Tibial artery (tissue), 4 donors: ENCODE measurements around the gene CCL24.
"Not testable (repeated sequence)": the region's sequence is repeated elsewhere in the genome, so short reads cannot be mapped to it uniquely, and the experiment has no call there.

Experiments
- DNase-seq, 2 donors: peaks; one replicate each; pipeline ENCODE4 v3.0.0-alpha.2; 2019
- H3K27ac ChIP-seq, 2 donors: fragments of 200-600 bp; sonication (generic) in 1 of 2; 1 replicate in 1 of 2; 2 replicates in 1 of 2; pipeline ENCODE4 v1.5.1; 2018 to 2019; ENCODE audit warnings: mild to moderate bottlenecking in 1 of 2
- H3K27me3 ChIP-seq, 2 donors: fragments of 200-600 bp; sonication (generic) in 1 of 2; one replicate each; pipeline versions ENCODE4 v1.5.1 to v1.6.0; 2016 to 2019
- H3K36me3 ChIP-seq, 3 donors: fragments of 200-600 bp; sonication (generic) in 2 of 3; one replicate each; pipeline ENCODE4 v1.5.1; 2016 to 2019; ENCODE audit warnings: mild to moderate bottlenecking in 2 of 3
- H3K4me1 ChIP-seq, 4 donors: fragments of 200-600 bp; sonication (generic) in 2 of 4; 1 replicate in 3 of 4; 2 replicates in 1 of 4; pipeline ENCODE4 v1.5.1; 2016 to 2019
- H3K4me3 ChIP-seq, 2 donors: fragments of 200-600 bp; sonication (generic) in 1 of 2; 1 replicate in 1 of 2; 2 replicates in 1 of 2; pipeline ENCODE4 v1.5.1; 2018 to 2019; ENCODE audit warnings: mild to moderate bottlenecking in 2 of 2
- H3K9me3 ChIP-seq, 3 donors: fragments of 200-600 bp; sonication (generic) in 1 of 3; one replicate each; pipeline ENCODE4 v1.5.1; 2016 to 2019
- intact Hi-C: fragments of 100-400 bp; cut with DNase I; formaldehyde crosslinking; loops from one replicate; pipeline ENCODE4 v1.15.0; 2023; ENCODE audit warnings: low total_unique reads
- TF ChIP-seq, protein P1 (sequence below), 2 experiments: fragments of 200-600 bp in 1 of 2; fragments of 450-650 bp in 1 of 2; IDR thresholded peaks; one replicate each; pipeline ENCODE4 v1.5.1; 2017 to 2019; ENCODE audit warnings: antibody characterized with exemption in 2 of 2, mild to moderate bottlenecking in 1 of 2, moderate library complexity in 1 of 2

The CCL24 gene

DNA sequence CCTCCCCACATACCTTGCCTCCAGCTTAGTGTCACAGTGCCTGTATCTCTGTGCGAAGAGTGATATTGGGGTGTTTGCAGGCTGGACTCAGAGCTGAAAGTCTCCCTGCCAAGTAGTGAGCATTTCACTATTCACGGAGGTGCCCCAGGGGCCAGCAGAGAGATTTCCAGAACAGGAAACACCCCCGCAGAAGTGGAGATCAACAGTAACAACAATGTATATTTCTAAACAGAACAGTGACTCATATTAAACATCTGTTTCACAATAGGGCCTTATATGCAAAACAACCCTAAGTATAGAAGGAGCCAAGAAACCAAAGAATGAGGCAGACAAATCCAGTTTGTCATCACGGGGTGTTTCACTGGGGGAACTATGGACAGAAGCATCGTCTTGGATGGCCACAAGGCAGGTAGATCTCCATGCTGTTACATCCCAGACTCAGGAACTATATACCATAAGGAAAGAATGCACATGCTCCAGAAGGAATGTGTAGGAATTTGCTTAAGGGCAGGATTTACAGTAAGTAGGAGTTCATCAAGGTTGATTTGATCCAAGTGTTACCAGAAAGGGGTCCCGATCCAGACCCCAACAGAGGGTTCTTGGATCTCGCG is 29.3 kb upstream of the CCL24 start:
- Histone ChIP-seq H3K9me3 (no peaks in the 10 kb centered on the region), H3K4me1 (peaks cover 0 to 7% (median 1%) of the 10 kb centered on the region in 4 donors), H3K4me3 (no peak overlapping the region), H3K27me3 (no peaks in the 10 kb centered on the region), H3K27ac (no peak overlapping the region), H3K36me3 (no peaks in the 10 kb centered on the region)
- intact Hi-C loops: no loop called here
- peak in 1 of 2 donors; percentile 44 for DNase-seq
- TF ChIP-seq, protein P1, sequence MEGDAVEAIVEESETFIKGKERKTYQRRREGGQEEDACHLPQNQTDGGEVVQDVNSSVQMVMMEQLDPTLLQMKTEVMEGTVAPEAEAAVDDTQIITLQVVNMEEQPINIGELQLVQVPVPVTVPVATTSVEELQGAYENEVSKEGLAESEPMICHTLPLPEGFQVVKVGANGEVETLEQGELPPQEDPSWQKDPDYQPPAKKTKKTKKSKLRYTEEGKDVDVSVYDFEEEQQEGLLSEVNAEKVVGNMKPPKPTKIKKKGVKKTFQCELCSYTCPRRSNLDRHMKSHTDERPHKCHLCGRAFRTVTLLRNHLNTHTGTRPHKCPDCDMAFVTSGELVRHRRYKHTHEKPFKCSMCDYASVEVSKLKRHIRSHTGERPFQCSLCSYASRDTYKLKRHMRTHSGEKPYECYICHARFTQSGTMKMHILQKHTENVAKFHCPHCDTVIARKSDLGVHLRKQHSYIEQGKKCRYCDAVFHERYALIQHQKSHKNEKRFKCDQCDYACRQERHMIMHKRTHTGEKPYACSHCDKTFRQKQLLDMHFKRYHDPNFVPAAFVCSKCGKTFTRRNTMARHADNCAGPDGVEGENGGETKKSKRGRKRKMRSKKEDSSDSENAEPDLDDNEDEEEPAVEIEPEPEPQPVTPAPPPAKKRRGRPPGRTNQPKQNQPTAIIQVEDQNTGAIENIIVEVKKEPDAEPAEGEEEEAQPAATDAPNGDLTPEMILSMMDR (IDR thresholded peaks at IDR 0.05): no peak

DNA sequence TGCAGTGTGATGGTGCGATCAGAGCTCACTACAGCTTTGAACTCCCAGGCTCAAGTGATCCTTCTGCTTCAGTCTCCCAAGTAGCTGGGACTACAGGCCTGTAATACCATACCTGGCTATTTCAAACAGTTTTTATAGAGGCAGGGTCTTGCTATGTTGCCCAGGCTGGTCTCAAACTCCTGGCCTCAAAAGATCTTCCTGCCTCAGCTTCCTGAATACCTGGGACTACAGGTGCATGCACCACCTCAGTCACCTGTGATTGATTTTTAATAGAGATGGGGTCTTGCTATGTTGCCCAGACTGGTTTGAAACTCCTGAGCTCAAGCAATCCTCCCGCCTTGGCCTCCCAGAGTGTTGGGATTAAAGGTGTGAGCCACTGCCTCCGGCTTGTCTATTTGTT is 26.4 kb upstream of the CCL24 start:
- intact Hi-C loops: no loop called here
- peaks cover 0 to 7% (median 1%) of the 10 kb centered on the region in 4 donors for H3K4me1 ChIP-seq
- no peak for DNase-seq

DNA sequence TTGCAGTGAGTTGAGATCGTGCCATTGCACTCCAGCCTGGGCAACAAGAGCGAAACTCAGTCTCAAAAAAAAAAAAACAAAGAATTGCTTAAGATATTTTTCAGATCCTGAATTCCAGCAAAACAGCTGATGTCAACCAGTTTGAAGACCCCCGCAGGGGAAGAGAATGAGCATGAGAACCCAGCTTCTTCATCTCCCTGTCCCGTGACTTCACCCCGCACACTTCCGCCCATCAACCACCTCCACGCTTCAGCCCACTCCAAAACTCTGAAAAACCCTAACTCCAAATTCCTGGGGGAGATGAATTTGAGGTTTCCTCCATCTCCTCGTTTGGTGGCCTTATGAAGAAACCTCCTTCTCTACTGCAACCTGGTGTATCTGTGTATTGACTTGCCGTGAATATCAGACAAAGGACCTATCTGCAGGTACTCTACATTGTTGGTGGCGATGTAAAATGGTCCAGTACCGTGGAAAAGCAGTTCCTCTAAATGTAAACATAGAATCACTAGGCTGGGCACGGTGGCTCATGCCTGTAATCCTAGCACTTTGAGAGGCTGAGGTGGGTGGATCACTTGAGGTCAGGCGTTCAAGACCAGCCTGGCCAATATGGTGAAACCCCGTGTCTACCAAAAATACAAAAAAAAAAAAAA is 24.8 kb upstream of the CCL24 start:
- H3K4me1 ChIP-seq, DNase-seq, H3K4me3 ChIP-seq, intact Hi-C loops, H3K36me3 ChIP-seq, H3K27me3 ChIP-seq, H3K9me3 ChIP-seq, H3K27ac ChIP-seq: not testable (repeated sequence)

More for the DNA sequence above, 26.4 kb upstream of the CCL24 start:
- no peak overlapping the region for H3K27ac ChIP-seq
- H3K36me3 ChIP-seq: no peaks in the 10 kb centered on the region
- no peaks in the 10 kb centered on the region for H3K27me3 ChIP-seq
- no peaks in the 10 kb centered on the region for H3K9me3 ChIP-seq
- no peak overlapping the region for H3K4me3 ChIP-seq
- TF ChIP-seq, protein P1 (IDR thresholded peaks at IDR 0.05): no peak

DNA sequence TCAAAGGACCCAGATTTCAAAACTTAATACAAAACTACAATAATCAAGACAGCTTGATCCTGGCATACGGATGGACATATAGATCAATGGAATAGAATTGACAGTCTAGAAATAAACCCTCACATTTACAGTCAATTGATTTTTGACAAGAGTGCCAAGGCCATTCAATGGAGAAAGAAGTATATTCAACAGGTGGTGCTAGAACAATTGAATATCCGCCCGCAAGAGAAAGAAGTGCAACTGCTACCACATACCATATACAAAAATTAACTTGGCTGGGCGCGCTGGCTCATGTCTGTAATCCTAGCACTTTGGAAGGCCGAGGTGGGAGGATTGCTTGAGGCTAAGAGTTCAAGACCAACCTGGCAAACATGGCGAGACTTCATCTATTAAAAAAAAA is 23.2 kb upstream of the CCL24 start:
- no peak for DNase-seq
- intact Hi-C loops: no loop called here
- Histone ChIP-seq H3K4me3 (no peak overlapping the region), H3K9me3 (no peaks in the 10 kb centered on the region), H3K27me3 (no peaks in the 10 kb centered on the region), H3K36me3 (no peaks in the 10 kb centered on the region), H3K27ac (no peak overlapping the region), H3K4me1 (no peaks in the 10 kb centered on the region)
- TF ChIP-seq, protein P1 (IDR thresholded peaks at IDR 0.05): no peak

DNA sequence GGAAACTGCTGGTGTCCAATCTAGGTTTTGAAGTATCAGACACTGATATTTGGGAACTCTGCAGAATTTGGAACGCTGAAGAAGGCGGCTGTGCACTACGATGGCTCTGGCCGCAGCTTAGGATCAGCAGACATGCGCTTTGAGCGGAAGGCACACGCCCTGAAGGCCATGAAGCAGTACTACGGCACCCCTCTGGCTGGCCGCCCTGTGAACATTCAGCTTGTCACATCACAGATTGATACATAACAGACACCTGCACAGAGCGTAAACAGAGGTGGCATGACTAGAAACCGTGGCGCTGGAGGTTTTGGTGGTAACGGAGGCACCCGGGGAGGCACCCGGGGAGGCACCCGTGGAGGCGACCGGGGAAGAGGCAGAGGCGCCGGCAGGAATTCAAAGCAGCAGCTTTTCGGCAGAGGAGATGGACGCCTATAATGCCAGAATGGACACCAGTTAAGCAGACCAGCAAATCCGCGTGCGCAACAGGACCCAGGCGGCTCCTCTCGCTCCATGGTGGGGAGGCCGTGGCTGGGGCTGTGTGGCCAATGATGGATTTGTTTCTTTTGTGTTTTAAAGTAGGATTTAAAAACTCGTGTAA is 22.2 kb upstream of the CCL24 start:
- TF ChIP-seq, protein P1 (IDR thresholded peaks at IDR 0.05): no peak
- no peak for DNase-seq

DNA sequence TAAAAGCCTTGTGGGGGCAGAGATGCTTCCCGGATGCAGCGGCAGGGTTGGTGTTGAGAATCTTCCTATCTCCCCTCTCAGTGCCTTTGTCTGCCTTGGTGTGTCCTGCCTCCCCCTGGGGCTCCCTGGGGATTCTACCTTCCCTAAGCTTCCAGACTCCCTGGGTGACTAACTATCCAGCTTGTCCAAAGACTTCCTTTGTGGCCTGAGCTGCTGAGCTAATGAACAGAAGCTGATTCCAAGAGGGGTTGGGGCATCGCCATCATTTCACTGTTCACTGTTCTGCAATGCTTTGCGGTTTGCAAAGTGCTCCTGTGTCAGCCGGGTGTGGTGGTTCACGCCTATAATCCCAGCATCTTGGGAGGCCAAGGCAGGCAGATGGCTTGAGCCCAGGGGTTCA is 20.1 kb upstream of the CCL24 start:
- H3K27ac ChIP-seq, H3K9me3 ChIP-seq, H3K36me3 ChIP-seq, intact Hi-C loops, H3K4me1 ChIP-seq, H3K27me3 ChIP-seq, H3K4me3 ChIP-seq, DNase-seq: not testable (repeated sequence)

More for the DNA sequence above, 22.2 kb upstream of the CCL24 start:
- Histone ChIP-seq H3K27ac (no peak overlapping the region), H3K9me3 (no peaks in the 10 kb centered on the region), H3K27me3 (no peaks in the 10 kb centered on the region), H3K36me3 (no peaks in the 10 kb centered on the region), H3K4me3 (no peak overlapping the region), H3K4me1 (no peaks in the 10 kb centered on the region)
- intact Hi-C loops: no loop called here
